GM23338 (cell line): ENCODE results near the gene PKNOX2. TPM values are rescaled to one million over a fixed set of nuclear protein-coding genes. Genes with fewer than 3 reads are reported as not detected.

Experiments
- ATAC-seq: fragments of 200-7000 bp; cut with Tn5 transposase; 3 replicates; pipeline ENCODE4 v1.9.1; 2020
- DNase-seq: peaks from one replicate; pipeline ENCODE4 v3.0.0-alpha.2; 2015; ENCODE audit warnings: low spot score
- H2AFZ ChIP-seq: fragments of 200-600 bp; sonication (generic); 2 replicates; pipeline ENCODE4 v1.8.0; 2016; ENCODE audit warnings: antibody characterized with exemption, mild to moderate bottlenecking, moderate library complexity
- H3F3A ChIP-seq: fragments of 200-600 bp; sonication (generic); replicated peaks from 2 replicates; pipeline ENCODE4 v1.8.0; 2017; ENCODE audit warnings: antibody characterized with exemption, mixed run types, low read depth
- H3K27ac ChIP-seq: fragments of 200-600 bp; sonication (generic); 2 replicates; pipeline ENCODE4 v1.6.1; 2016; ENCODE audit warnings: low read depth
- H3K27me3 ChIP-seq: fragments of 200-600 bp; sonication (generic); 2 replicates; pipeline ENCODE4 v1.8.0; 2016; ENCODE audit warnings: mild to moderate bottlenecking, mixed run types, moderate library complexity; ENCODE audit not compliant: insufficient read depth
- H3K36me3 ChIP-seq: fragments of 200-600 bp; sonication (generic); 2 replicates; pipeline ENCODE4 v1.8.0; 2016; ENCODE audit warnings: mild to moderate bottlenecking; ENCODE audit not compliant: insufficient read depth
- H3K4me1 ChIP-seq: fragments of 200-600 bp; sonication (generic); 2 replicates; pipeline ENCODE4 v1.8.0; 2016; ENCODE audit warnings: mild to moderate bottlenecking, moderate library complexity; ENCODE audit not compliant: insufficient read depth
- H3K4me2 ChIP-seq: fragments of 200-600 bp; sonication (generic); 2 replicates; pipeline ENCODE4 v1.7.1; 2017; ENCODE audit warnings: mixed run types
- H3K4me3 ChIP-seq: fragments of 200-600 bp; sonication (generic); 2 replicates; pipeline ENCODE4 v1.6.1; 2016; ENCODE audit warnings: mixed run types
- H3K79me2 ChIP-seq: fragments of 200-600 bp; sonication (generic); replicated peaks from 2 replicates; pipeline ENCODE4 v1.8.0; 2017; ENCODE audit warnings: mild to moderate bottlenecking; ENCODE audit not compliant: insufficient read depth
- H3K9me2 ChIP-seq: fragments of 200-600 bp; sonication (generic); 2 replicates; pipeline ENCODE4 v1.8.0; 2017; ENCODE audit not compliant: insufficient read depth
- H4K20me1 ChIP-seq: fragments of 200-600 bp; sonication (generic); replicated peaks from 2 replicates; pipeline ENCODE4 v1.8.0; 2017; ENCODE audit warnings: mild to moderate bottlenecking; ENCODE audit not compliant: insufficient read depth
- H3K27ac Mint-ChIP-seq: 2 replicates; pipeline ENCODE4 v1.8.0; 2020; ENCODE audit warnings: inconsistent platforms, mild to moderate bottlenecking, moderate library complexity, mixed read lengths
- H3K27me3 Mint-ChIP-seq: 3 replicates; pipeline ENCODE4 v1.8.0; 2022; ENCODE audit warnings: low read depth, mild to moderate bottlenecking, moderate library complexity, mixed read lengths, inconsistent platforms; ENCODE audit not compliant: insufficient read depth, poor library complexity
- H3K36me3 Mint-ChIP-seq: 3 replicates; pipeline ENCODE4 v1.8.0; 2021; ENCODE audit warnings: low read depth, mild to moderate bottlenecking, inconsistent platforms, moderate library complexity, mixed read lengths
- H3K4me1 Mint-ChIP-seq: 3 replicates; pipeline ENCODE4 v1.8.0; 2020; ENCODE audit warnings: mild to moderate bottlenecking, inconsistent platforms, mixed read lengths
- H3K4me3 Mint-ChIP-seq: 3 replicates; pipeline ENCODE4 v1.8.0; 2021; ENCODE audit warnings: moderate library complexity, mild to moderate bottlenecking, inconsistent platforms, mixed read lengths
- H3K9me3 Mint-ChIP-seq: 3 replicates; pipeline ENCODE4 v1.8.0; 2020; ENCODE audit warnings: moderate library complexity, mild to moderate bottlenecking, inconsistent platforms, mixed read lengths
- CREB1 ChIP-seq: fragments of 250-450 bp; sonication (Bioruptor Pico); IDR thresholded peaks from 2 replicates; pipeline ENCODE4 v1.5.0; 2020; ENCODE audit warnings: low read depth, mild to moderate bottlenecking, moderate library complexity
- EZH2 ChIP-seq: fragments of 200-600 bp; sonication (generic); IDR thresholded peaks from one replicate; pipeline ENCODE4 v1.8.0; 2017; ENCODE audit warnings: antibody characterized with exemption, mild to moderate bottlenecking, low read depth; ENCODE audit not compliant: unreplicated experiment
- EZH2phosphoT487 ChIP-seq: fragments of 200-600 bp; sonication (generic); IDR thresholded peaks from one replicate; pipeline ENCODE4 v1.8.1; 2018; ENCODE audit warnings: antibody characterized with exemption; ENCODE audit not compliant: unreplicated experiment
- JUNB ChIP-seq: IDR thresholded peaks from one replicate; pipeline ENCODE4 v1.6.1; 2016; ENCODE audit warnings: antibody characterized with exemption; ENCODE audit not compliant: unreplicated experiment
- NANOG ChIP-seq: IDR thresholded peaks from 2 replicates; pipeline ENCODE4 v1.6.1; 2016; ENCODE audit warnings: antibody characterized with exemption, borderline replicate concordance
- POLR2AphosphoS5 ChIP-seq: IDR thresholded peaks from 2 replicates; pipeline ENCODE4 v1.6.1; 2016; ENCODE audit warnings: antibody characterized with exemption, low read depth
- STAT1 ChIP-seq: IDR thresholded peaks from one replicate; pipeline ENCODE4 v1.6.1; 2016; ENCODE audit warnings: antibody characterized with exemption; ENCODE audit not compliant: unreplicated experiment
- ZNF114 ChIP-seq: fragments of 250-450 bp; sonication (Bioruptor Pico); IDR thresholded peaks from 2 replicates; pipeline ENCODE4 v1.5.0; 2020; ENCODE audit warnings: mild to moderate bottlenecking, moderate library complexity
- ZNF331 ChIP-seq: fragments of 250-450 bp; sonication (Bioruptor Pico); IDR thresholded peaks from 2 replicates; pipeline ENCODE4 v1.5.0; 2020; ENCODE audit warnings: low read depth, mild to moderate bottlenecking, moderate library complexity
- polyA plus RNA-seq: library from polyadenylated mRNA; unstranded; fragments of >200 nt; fragmentation: Nextera tagmentation; extraction: Ambion mirVana; gene quantifications from 2 replicates; pipeline ENCODE4 v1.2.1, GENCODE V29; 2016
- total RNA-seq: library from RNA; depleted of rRNA; stranded (reverse); fragments of >200 nt; shearing (Covaris generic); gene quantifications from 2 replicates; pipeline ENCODE4 v1.2.3, GENCODE V29; 2014
- TF ChIP-seq, protein P1 (sequence below): IDR thresholded peaks from one replicate; pipeline ENCODE4 v1.6.1; 2018; ENCODE audit warnings: antibody characterized with exemption; ENCODE audit not compliant: unreplicated experiment
- TF ChIP-seq, protein P2 (sequence below): IDR thresholded peaks from 2 replicates; pipeline ENCODE4 v1.6.1; 2016; ENCODE audit warnings: antibody characterized with exemption
- TF ChIP-seq, protein P3 (sequence below), 2 experiments: fragments of 200-600 bp in 1 of 2; sonication (generic) in 1 of 2; conservative IDR thresholded peaks; 2 replicates each; pipeline versions ENCODE4 v1.5.1 to v1.6.1; 2016 to 2017; ENCODE audit warnings: antibody characterized with exemption in 2 of 2, low read depth in 2 of 2, mild to moderate bottlenecking in 2 of 2, moderate library complexity in 1 of 2
- TF ChIP-seq, protein P4 (sequence below): fragments of 250-450 bp; sonication (Bioruptor Pico); IDR thresholded peaks from 2 replicates; pipeline ENCODE4 v1.5.0; 2020; ENCODE audit warnings: mild to moderate bottlenecking, moderate library complexity

PKNOX2 gene
- total and polyA plus RNA-seq, 2 experiments from 2014 or later, result 0.42 to 0.83 TPM

DNA sequence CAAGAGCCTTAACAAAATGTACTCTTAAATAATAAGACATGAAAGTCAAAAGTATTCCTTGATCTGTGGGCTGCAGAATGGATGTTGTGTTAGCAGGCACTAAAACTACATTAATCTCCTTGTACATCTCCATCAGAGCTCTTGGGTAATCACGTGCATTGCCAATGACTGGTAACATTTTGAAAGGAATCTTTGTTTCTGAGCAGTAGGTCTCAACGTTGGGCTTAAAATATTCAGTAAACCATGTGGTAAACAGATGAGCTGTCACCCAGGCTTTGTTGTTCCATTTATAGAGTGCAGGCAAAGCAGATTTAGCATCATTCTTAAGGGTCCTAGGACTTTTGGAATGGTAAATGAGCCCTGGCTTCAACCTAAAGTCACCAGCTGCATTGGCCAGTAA is 152.9 kb downstream of the PKNOX2 start:
- H3K36me3 ChIP-seq, result no peaks in the 10 kb centered on the region
- TF ChIP-seq JUNB, result no peak
- TF ChIP-seq CREB1 (CRISPR knock-in tag), result no peak
- TF ChIP-seq NANOG, result no peak
- no peak for TF ChIP-seq EZH2
- TF ChIP-seq ZNF114 (CRISPR knock-in tag), result no peak
- TF ChIP-seq, protein P1, sequence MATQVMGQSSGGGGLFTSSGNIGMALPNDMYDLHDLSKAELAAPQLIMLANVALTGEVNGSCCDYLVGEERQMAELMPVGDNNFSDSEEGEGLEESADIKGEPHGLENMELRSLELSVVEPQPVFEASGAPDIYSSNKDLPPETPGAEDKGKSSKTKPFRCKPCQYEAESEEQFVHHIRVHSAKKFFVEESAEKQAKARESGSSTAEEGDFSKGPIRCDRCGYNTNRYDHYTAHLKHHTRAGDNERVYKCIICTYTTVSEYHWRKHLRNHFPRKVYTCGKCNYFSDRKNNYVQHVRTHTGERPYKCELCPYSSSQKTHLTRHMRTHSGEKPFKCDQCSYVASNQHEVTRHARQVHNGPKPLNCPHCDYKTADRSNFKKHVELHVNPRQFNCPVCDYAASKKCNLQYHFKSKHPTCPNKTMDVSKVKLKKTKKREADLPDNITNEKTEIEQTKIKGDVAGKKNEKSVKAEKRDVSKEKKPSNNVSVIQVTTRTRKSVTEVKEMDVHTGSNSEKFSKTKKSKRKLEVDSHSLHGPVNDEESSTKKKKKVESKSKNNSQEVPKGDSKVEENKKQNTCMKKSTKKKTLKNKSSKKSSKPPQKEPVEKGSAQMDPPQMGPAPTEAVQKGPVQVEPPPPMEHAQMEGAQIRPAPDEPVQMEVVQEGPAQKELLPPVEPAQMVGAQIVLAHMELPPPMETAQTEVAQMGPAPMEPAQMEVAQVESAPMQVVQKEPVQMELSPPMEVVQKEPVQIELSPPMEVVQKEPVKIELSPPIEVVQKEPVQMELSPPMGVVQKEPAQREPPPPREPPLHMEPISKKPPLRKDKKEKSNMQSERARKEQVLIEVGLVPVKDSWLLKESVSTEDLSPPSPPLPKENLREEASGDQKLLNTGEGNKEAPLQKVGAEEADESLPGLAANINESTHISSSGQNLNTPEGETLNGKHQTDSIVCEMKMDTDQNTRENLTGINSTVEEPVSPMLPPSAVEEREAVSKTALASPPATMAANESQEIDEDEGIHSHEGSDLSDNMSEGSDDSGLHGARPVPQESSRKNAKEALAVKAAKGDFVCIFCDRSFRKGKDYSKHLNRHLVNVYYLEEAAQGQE, result no peak
- TF ChIP-seq POLR2AphosphoS5, result no peak
- no peak for TF ChIP-seq EZH2phosphoT487
- TF ChIP-seq, protein P2, sequence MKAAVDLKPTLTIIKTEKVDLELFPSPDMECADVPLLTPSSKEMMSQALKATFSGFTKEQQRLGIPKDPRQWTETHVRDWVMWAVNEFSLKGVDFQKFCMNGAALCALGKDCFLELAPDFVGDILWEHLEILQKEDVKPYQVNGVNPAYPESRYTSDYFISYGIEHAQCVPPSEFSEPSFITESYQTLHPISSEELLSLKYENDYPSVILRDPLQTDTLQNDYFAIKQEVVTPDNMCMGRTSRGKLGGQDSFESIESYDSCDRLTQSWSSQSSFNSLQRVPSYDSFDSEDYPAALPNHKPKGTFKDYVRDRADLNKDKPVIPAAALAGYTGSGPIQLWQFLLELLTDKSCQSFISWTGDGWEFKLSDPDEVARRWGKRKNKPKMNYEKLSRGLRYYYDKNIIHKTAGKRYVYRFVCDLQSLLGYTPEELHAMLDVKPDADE, result no peak
- TF ChIP-seq, protein P3, sequence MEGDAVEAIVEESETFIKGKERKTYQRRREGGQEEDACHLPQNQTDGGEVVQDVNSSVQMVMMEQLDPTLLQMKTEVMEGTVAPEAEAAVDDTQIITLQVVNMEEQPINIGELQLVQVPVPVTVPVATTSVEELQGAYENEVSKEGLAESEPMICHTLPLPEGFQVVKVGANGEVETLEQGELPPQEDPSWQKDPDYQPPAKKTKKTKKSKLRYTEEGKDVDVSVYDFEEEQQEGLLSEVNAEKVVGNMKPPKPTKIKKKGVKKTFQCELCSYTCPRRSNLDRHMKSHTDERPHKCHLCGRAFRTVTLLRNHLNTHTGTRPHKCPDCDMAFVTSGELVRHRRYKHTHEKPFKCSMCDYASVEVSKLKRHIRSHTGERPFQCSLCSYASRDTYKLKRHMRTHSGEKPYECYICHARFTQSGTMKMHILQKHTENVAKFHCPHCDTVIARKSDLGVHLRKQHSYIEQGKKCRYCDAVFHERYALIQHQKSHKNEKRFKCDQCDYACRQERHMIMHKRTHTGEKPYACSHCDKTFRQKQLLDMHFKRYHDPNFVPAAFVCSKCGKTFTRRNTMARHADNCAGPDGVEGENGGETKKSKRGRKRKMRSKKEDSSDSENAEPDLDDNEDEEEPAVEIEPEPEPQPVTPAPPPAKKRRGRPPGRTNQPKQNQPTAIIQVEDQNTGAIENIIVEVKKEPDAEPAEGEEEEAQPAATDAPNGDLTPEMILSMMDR (conservative IDR thresholded peaks at IDR 0.05; ENCODE audit: low read depth in 2 of 2), result no peak
- TF ChIP-seq STAT1, result no peak
- no peak for TF ChIP-seq ZNF331
- TF ChIP-seq, protein P4, sequence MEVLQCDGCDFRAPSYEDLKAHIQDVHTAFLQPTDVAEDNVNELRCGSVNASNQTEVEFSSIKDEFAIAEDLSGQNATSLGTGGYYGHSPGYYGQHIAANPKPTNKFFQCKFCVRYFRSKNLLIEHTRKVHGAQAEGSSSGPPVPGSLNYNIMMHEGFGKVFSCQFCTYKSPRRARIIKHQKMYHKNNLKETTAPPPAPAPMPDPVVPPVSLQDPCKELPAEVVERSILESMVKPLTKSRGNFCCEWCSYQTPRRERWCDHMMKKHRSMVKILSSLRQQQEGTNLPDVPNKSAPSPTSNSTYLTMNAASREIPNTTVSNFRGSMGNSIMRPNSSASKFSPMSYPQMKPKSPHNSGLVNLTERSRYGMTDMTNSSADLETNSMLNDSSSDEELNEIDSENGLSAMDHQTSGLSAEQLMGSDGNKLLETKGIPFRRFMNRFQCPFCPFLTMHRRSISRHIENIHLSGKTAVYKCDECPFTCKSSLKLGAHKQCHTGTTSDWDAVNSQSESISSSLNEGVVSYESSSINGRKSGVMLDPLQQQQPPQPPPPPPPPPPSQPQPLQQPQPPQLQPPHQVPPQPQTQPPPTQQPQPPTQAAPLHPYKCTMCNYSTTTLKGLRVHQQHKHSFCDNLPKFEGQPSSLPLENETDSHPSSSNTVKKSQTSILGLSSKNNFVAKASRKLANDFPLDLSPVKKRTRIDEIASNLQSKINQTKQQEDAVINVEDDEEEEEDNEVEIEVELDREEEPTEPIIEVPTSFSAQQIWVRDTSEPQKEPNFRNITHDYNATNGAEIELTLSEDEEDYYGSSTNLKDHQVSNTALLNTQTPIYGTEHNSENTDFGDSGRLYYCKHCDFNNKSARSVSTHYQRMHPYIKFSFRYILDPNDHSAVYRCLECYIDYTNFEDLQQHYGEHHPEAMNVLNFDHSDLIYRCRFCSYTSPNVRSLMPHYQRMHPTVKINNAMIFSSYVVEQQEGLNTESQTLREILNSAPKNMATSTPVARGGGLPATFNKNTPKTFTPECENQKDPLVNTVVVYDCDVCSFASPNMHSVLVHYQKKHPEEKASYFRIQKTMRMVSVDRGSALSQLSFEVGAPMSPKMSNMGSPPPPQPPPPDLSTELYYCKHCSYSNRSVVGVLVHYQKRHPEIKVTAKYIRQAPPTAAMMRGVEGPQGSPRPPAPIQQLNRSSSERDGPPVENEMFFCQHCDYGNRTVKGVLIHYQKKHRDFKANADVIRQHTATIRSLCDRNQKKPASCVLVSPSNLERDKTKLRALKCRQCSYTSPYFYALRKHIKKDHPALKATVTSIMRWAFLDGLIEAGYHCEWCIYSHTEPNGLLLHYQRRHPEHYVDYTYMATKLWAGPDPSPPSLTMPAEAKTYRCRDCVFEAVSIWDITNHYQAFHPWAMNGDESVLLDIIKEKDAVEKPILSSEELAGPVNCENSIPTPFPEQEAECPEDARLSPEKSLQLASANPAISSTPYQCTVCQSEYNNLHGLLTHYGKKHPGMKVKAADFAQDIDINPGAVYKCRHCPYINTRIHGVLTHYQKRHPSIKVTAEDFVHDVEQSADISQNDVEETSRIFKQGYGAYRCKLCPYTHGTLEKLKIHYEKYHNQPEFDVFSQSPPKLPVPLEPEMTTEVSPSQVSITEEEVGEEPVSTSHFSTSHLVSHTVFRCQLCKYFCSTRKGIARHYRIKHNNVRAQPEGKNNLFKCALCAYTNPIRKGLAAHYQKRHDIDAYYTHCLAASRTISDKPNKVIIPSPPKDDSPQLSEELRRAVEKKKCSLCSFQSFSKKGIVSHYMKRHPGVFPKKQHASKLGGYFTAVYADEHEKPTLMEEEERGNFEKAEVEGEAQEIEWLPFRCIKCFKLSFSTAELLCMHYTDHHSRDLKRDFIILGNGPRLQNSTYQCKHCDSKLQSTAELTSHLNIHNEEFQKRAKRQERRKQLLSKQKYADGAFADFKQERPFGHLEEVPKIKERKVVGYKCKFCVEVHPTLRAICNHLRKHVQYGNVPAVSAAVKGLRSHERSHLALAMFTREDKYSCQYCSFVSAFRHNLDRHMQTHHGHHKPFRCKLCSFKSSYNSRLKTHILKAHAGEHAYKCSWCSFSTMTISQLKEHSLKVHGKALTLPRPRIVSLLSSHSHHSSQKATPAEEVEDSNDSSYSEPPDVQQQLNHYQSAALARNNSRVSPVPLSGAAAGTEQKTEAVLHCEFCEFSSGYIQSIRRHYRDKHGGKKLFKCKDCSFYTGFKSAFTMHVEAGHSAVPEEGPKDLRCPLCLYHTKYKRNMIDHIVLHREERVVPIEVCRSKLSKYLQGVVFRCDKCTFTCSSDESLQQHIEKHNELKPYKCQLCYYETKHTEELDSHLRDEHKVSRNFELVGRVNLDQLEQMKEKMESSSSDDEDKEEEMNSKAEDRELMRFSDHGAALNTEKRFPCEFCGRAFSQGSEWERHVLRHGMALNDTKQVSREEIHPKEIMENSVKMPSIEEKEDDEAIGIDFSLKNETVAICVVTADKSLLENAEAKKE, result no peak

More for the DNA sequence above, 152.9 kb downstream of the PKNOX2 start:
- no peaks in the 10 kb centered on the region for H4K20me1 ChIP-seq
- H3K4me2 ChIP-seq, result no peak overlapping the region
- H3K4me3 ChIP-seq, result no peak overlapping the region
- no peak overlapping the region for H3K4me3 Mint-ChIP-seq
- ATAC-seq, result no peak
- DNase-seq, result no peak
- H3K27me3 ChIP-seq, result no peaks in the 10 kb centered on the region
- no peaks in the 10 kb centered on the region for H3K79me2 ChIP-seq
- H3K27ac ChIP-seq, result no peak overlapping the region
- H3K36me3 Mint-ChIP-seq, result peaks cover 12% of the 10 kb centered on the region; the same call in 2 of the 3 replicates
- peaks cover 35% of the 10 kb centered on the region for H3K4me1 Mint-ChIP-seq
- H3K27ac Mint-ChIP-seq, result no peak overlapping the region
- H3K4me1 ChIP-seq, result peaks cover 29% of the 10 kb centered on the region
- H2AFZ ChIP-seq, result no peak overlapping the region
- peaks cover 12% of the 10 kb centered on the region for H3K27me3 Mint-ChIP-seq
- no peaks in the 10 kb centered on the region for H3F3A ChIP-seq
- peaks cover 12% of the 10 kb centered on the region for H3K9me3 Mint-ChIP-seq
- H3K9me2 ChIP-seq, result 0 out of 2 replicates have a peak, but pooled peaks cover 2% of the 10 kb centered on the region
